GM23338 (cell line): ENCODE results near the gene AUH. TPM values are rescaled to one million over a fixed set of nuclear protein-coding genes. Genes with fewer than 3 reads are reported as not detected.
A peak's percentile ranks its signal among the peaks of the same experiment; 100 is the strongest.

Experiments used
- ATAC-seq: fragments of 200-7000 bp; cut with Tn5 transposase; 3 replicates; pipeline ENCODE4 v1.9.1; 2020
- DNase-seq: peaks from one replicate; pipeline ENCODE4 v3.0.0-alpha.2; 2015; ENCODE audit warnings: low spot score
- H2AFZ ChIP-seq: fragments of 200-600 bp; sonication (generic); 2 replicates; pipeline ENCODE4 v1.8.0; 2016; ENCODE audit warnings: antibody characterized with exemption, mild to moderate bottlenecking, moderate library complexity
- H3F3A ChIP-seq: fragments of 200-600 bp; sonication (generic); replicated peaks from 2 replicates; pipeline ENCODE4 v1.8.0; 2017; ENCODE audit warnings: antibody characterized with exemption, mixed run types, low read depth
- H3K27ac ChIP-seq: fragments of 200-600 bp; sonication (generic); 2 replicates; pipeline ENCODE4 v1.6.1; 2016; ENCODE audit warnings: low read depth
- H3K27me3 ChIP-seq: fragments of 200-600 bp; sonication (generic); 2 replicates; pipeline ENCODE4 v1.8.0; 2016; ENCODE audit warnings: mild to moderate bottlenecking, mixed run types, moderate library complexity; ENCODE audit not compliant: insufficient read depth
- H3K36me3 ChIP-seq: fragments of 200-600 bp; sonication (generic); 2 replicates; pipeline ENCODE4 v1.8.0; 2016; ENCODE audit warnings: mild to moderate bottlenecking; ENCODE audit not compliant: insufficient read depth
- H3K4me1 ChIP-seq: fragments of 200-600 bp; sonication (generic); 2 replicates; pipeline ENCODE4 v1.8.0; 2016; ENCODE audit warnings: mild to moderate bottlenecking, moderate library complexity; ENCODE audit not compliant: insufficient read depth
- H3K4me2 ChIP-seq: fragments of 200-600 bp; sonication (generic); 2 replicates; pipeline ENCODE4 v1.7.1; 2017; ENCODE audit warnings: mixed run types
- H3K4me3 ChIP-seq: fragments of 200-600 bp; sonication (generic); 2 replicates; pipeline ENCODE4 v1.6.1; 2016; ENCODE audit warnings: mixed run types
- H3K79me2 ChIP-seq: fragments of 200-600 bp; sonication (generic); replicated peaks from 2 replicates; pipeline ENCODE4 v1.8.0; 2017; ENCODE audit warnings: mild to moderate bottlenecking; ENCODE audit not compliant: insufficient read depth
- H3K9me2 ChIP-seq: fragments of 200-600 bp; sonication (generic); 2 replicates; pipeline ENCODE4 v1.8.0; 2017; ENCODE audit not compliant: insufficient read depth
- H4K20me1 ChIP-seq: fragments of 200-600 bp; sonication (generic); replicated peaks from 2 replicates; pipeline ENCODE4 v1.8.0; 2017; ENCODE audit warnings: mild to moderate bottlenecking; ENCODE audit not compliant: insufficient read depth
- H3K27ac Mint-ChIP-seq: 2 replicates; pipeline ENCODE4 v1.8.0; 2020; ENCODE audit warnings: inconsistent platforms, mild to moderate bottlenecking, moderate library complexity, mixed read lengths
- H3K27me3 Mint-ChIP-seq: 3 replicates; pipeline ENCODE4 v1.8.0; 2022; ENCODE audit warnings: low read depth, mild to moderate bottlenecking, moderate library complexity, mixed read lengths, inconsistent platforms; ENCODE audit not compliant: insufficient read depth, poor library complexity
- H3K36me3 Mint-ChIP-seq: 3 replicates; pipeline ENCODE4 v1.8.0; 2021; ENCODE audit warnings: low read depth, mild to moderate bottlenecking, inconsistent platforms, moderate library complexity, mixed read lengths
- H3K4me1 Mint-ChIP-seq: 3 replicates; pipeline ENCODE4 v1.8.0; 2020; ENCODE audit warnings: mild to moderate bottlenecking, inconsistent platforms, mixed read lengths
- H3K4me3 Mint-ChIP-seq: 3 replicates; pipeline ENCODE4 v1.8.0; 2021; ENCODE audit warnings: moderate library complexity, mild to moderate bottlenecking, inconsistent platforms, mixed read lengths
- H3K9me3 Mint-ChIP-seq: 3 replicates; pipeline ENCODE4 v1.8.0; 2020; ENCODE audit warnings: moderate library complexity, mild to moderate bottlenecking, inconsistent platforms, mixed read lengths
- CREB1 ChIP-seq: fragments of 250-450 bp; sonication (Bioruptor Pico); IDR thresholded peaks from 2 replicates; pipeline ENCODE4 v1.5.0; 2020; ENCODE audit warnings: low read depth, mild to moderate bottlenecking, moderate library complexity
- EZH2 ChIP-seq: fragments of 200-600 bp; sonication (generic); IDR thresholded peaks from one replicate; pipeline ENCODE4 v1.8.0; 2017; ENCODE audit warnings: antibody characterized with exemption, mild to moderate bottlenecking, low read depth; ENCODE audit not compliant: unreplicated experiment
- EZH2phosphoT487 ChIP-seq: fragments of 200-600 bp; sonication (generic); IDR thresholded peaks from one replicate; pipeline ENCODE4 v1.8.1; 2018; ENCODE audit warnings: antibody characterized with exemption; ENCODE audit not compliant: unreplicated experiment
- NANOG ChIP-seq: IDR thresholded peaks from 2 replicates; pipeline ENCODE4 v1.6.1; 2016; ENCODE audit warnings: antibody characterized with exemption, borderline replicate concordance
- STAT1 ChIP-seq: IDR thresholded peaks from one replicate; pipeline ENCODE4 v1.6.1; 2016; ENCODE audit warnings: antibody characterized with exemption; ENCODE audit not compliant: unreplicated experiment
- ZNF331 ChIP-seq: fragments of 250-450 bp; sonication (Bioruptor Pico); IDR thresholded peaks from 2 replicates; pipeline ENCODE4 v1.5.0; 2020; ENCODE audit warnings: low read depth, mild to moderate bottlenecking, moderate library complexity
- polyA plus RNA-seq: library from polyadenylated mRNA; unstranded; fragments of >200 nt; fragmentation: Nextera tagmentation; extraction: Ambion mirVana; gene quantifications from 2 replicates; pipeline ENCODE4 v1.2.1, GENCODE V29; 2016
- total RNA-seq: library from RNA; depleted of rRNA; stranded (reverse); fragments of >200 nt; shearing (Covaris generic); gene quantifications from 2 replicates; pipeline ENCODE4 v1.2.3, GENCODE V29; 2014
- TF ChIP-seq, protein P1 (sequence below): IDR thresholded peaks from one replicate; pipeline ENCODE4 v1.6.1; 2018; ENCODE audit warnings: antibody characterized with exemption; ENCODE audit not compliant: unreplicated experiment
- TF ChIP-seq, protein P2 (sequence below), 2 experiments: fragments of 200-600 bp in 1 of 2; sonication (generic) in 1 of 2; conservative IDR thresholded peaks; 2 replicates each; pipeline versions ENCODE4 v1.5.1 to v1.6.1; 2016 to 2017; ENCODE audit warnings: antibody characterized with exemption in 2 of 2, low read depth in 2 of 2, mild to moderate bottlenecking in 2 of 2, moderate library complexity in 1 of 2
- TF ChIP-seq, protein P3 (sequence below): fragments of 250-450 bp; sonication (Bioruptor Pico); IDR thresholded peaks from 2 replicates; pipeline ENCODE4 v1.5.0; 2020; ENCODE audit warnings: mild to moderate bottlenecking, moderate library complexity
- TF ChIP-seq, protein P4 (sequence below): IDR thresholded peaks from 2 replicates; pipeline ENCODE4 v1.6.1; 2016; ENCODE audit warnings: antibody characterized with exemption

The AUH gene
- total and polyA plus RNA-seq, 2 experiments from 2014 or later: 28.8 to 34.2 TPM

DNA sequence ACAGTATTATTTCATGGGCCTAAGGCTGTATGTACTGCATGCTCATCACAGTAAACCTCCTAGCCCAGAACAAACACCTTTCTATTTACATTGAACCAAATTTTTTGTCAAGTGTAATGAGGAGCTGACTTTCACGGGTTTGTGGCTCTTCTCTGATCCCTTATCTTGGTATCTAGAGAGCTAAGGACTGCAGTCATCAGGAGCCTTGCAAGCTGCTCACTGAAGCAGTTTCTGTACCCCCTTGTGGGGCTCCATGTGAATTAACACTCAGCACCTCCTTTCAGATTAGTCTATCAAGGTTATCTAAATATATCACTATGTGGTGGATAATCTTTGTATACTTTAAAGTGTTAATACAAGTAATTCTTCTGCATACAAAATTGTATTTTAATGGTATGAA lies 108.2 kb downstream of the AUH start:
- H3K4me3 Mint-ChIP-seq: no peak overlapping the region
- Histone ChIP-seq H2AFZ (no peak overlapping the region), H3K4me2 (no peak overlapping the region), H3K79me2 (no peaks in the 10 kb centered on the region), H4K20me1 (no peaks in the 10 kb centered on the region), H3K27ac (no peak overlapping the region), H3K9me2 (no peaks in the 10 kb centered on the region), H3K36me3 (no peaks in the 10 kb centered on the region), H3K27me3 (no peaks in the 10 kb centered on the region), H3F3A (no peaks in the 10 kb centered on the region), H3K4me3 (no peak overlapping the region), H3K4me1 (no peaks in the 10 kb centered on the region)
- H3K36me3 Mint-ChIP-seq: no peaks in the 10 kb centered on the region
- H3K9me3 Mint-ChIP-seq: no peaks in the 10 kb centered on the region
- H3K27ac Mint-ChIP-seq: no peak overlapping the region
- H3K27me3 Mint-ChIP-seq: no peaks in the 10 kb centered on the region
- TF ChIP-seq, protein P1, sequence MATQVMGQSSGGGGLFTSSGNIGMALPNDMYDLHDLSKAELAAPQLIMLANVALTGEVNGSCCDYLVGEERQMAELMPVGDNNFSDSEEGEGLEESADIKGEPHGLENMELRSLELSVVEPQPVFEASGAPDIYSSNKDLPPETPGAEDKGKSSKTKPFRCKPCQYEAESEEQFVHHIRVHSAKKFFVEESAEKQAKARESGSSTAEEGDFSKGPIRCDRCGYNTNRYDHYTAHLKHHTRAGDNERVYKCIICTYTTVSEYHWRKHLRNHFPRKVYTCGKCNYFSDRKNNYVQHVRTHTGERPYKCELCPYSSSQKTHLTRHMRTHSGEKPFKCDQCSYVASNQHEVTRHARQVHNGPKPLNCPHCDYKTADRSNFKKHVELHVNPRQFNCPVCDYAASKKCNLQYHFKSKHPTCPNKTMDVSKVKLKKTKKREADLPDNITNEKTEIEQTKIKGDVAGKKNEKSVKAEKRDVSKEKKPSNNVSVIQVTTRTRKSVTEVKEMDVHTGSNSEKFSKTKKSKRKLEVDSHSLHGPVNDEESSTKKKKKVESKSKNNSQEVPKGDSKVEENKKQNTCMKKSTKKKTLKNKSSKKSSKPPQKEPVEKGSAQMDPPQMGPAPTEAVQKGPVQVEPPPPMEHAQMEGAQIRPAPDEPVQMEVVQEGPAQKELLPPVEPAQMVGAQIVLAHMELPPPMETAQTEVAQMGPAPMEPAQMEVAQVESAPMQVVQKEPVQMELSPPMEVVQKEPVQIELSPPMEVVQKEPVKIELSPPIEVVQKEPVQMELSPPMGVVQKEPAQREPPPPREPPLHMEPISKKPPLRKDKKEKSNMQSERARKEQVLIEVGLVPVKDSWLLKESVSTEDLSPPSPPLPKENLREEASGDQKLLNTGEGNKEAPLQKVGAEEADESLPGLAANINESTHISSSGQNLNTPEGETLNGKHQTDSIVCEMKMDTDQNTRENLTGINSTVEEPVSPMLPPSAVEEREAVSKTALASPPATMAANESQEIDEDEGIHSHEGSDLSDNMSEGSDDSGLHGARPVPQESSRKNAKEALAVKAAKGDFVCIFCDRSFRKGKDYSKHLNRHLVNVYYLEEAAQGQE: no peak
- TF ChIP-seq, protein P2, sequence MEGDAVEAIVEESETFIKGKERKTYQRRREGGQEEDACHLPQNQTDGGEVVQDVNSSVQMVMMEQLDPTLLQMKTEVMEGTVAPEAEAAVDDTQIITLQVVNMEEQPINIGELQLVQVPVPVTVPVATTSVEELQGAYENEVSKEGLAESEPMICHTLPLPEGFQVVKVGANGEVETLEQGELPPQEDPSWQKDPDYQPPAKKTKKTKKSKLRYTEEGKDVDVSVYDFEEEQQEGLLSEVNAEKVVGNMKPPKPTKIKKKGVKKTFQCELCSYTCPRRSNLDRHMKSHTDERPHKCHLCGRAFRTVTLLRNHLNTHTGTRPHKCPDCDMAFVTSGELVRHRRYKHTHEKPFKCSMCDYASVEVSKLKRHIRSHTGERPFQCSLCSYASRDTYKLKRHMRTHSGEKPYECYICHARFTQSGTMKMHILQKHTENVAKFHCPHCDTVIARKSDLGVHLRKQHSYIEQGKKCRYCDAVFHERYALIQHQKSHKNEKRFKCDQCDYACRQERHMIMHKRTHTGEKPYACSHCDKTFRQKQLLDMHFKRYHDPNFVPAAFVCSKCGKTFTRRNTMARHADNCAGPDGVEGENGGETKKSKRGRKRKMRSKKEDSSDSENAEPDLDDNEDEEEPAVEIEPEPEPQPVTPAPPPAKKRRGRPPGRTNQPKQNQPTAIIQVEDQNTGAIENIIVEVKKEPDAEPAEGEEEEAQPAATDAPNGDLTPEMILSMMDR (conservative IDR thresholded peaks at IDR 0.05; ENCODE audit: low read depth in 2 of 2): peak; percentile 7 to 23; a peak in 1 of 4 replicates
- ATAC-seq: peak; percentile 71
- H3K4me1 Mint-ChIP-seq: no peaks in the 10 kb centered on the region
- peak; percentile 41 for DNase-seq

DNA sequence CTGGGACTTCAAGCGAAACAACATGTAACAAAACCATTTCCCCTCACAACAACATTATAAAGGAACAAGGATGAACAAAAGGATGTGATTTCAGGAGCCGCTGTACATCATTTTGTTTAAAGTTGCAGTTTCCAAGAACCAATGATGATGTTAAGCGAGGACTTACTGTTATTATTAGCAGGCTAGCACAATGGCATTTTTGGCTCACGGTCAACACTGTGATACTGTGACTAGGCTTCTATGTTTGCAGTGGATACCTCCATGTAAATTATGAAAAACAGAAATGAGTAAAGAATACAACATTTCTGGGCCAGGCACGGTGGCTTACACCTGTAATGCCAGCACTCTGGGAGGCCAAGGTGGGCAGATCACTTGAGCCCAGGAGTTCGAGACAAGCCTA lies 113.0 kb downstream of the AUH start:
- Histone ChIP-seq H3K4me1 (peaks cover 4% of the 10 kb centered on the region; the same call in 1 of the 2 replicates), H3K36me3 (no peaks in the 10 kb centered on the region), H3K9me2 (no peaks in the 10 kb centered on the region), H3K4me2 (no peak overlapping the region), H3K27me3 (no peaks in the 10 kb centered on the region), H2AFZ (no peak overlapping the region), H3F3A (no peaks in the 10 kb centered on the region), H3K79me2 (no peaks in the 10 kb centered on the region), H4K20me1 (no peaks in the 10 kb centered on the region), H3K4me3 (no peak overlapping the region), H3K27ac (no peak overlapping the region)
- H3K27me3 Mint-ChIP-seq: no peaks in the 10 kb centered on the region
- no peak overlapping the region for H3K4me3 Mint-ChIP-seq
- H3K9me3 Mint-ChIP-seq: no peaks in the 10 kb centered on the region
- peaks cover 26% of the 10 kb centered on the region for H3K4me1 Mint-ChIP-seq
- no peak for DNase-seq
- no peaks in the 10 kb centered on the region for H3K36me3 Mint-ChIP-seq
- no peak for ATAC-seq
- H3K27ac Mint-ChIP-seq: no peak overlapping the region
- TF ChIP-seq, protein P3, sequence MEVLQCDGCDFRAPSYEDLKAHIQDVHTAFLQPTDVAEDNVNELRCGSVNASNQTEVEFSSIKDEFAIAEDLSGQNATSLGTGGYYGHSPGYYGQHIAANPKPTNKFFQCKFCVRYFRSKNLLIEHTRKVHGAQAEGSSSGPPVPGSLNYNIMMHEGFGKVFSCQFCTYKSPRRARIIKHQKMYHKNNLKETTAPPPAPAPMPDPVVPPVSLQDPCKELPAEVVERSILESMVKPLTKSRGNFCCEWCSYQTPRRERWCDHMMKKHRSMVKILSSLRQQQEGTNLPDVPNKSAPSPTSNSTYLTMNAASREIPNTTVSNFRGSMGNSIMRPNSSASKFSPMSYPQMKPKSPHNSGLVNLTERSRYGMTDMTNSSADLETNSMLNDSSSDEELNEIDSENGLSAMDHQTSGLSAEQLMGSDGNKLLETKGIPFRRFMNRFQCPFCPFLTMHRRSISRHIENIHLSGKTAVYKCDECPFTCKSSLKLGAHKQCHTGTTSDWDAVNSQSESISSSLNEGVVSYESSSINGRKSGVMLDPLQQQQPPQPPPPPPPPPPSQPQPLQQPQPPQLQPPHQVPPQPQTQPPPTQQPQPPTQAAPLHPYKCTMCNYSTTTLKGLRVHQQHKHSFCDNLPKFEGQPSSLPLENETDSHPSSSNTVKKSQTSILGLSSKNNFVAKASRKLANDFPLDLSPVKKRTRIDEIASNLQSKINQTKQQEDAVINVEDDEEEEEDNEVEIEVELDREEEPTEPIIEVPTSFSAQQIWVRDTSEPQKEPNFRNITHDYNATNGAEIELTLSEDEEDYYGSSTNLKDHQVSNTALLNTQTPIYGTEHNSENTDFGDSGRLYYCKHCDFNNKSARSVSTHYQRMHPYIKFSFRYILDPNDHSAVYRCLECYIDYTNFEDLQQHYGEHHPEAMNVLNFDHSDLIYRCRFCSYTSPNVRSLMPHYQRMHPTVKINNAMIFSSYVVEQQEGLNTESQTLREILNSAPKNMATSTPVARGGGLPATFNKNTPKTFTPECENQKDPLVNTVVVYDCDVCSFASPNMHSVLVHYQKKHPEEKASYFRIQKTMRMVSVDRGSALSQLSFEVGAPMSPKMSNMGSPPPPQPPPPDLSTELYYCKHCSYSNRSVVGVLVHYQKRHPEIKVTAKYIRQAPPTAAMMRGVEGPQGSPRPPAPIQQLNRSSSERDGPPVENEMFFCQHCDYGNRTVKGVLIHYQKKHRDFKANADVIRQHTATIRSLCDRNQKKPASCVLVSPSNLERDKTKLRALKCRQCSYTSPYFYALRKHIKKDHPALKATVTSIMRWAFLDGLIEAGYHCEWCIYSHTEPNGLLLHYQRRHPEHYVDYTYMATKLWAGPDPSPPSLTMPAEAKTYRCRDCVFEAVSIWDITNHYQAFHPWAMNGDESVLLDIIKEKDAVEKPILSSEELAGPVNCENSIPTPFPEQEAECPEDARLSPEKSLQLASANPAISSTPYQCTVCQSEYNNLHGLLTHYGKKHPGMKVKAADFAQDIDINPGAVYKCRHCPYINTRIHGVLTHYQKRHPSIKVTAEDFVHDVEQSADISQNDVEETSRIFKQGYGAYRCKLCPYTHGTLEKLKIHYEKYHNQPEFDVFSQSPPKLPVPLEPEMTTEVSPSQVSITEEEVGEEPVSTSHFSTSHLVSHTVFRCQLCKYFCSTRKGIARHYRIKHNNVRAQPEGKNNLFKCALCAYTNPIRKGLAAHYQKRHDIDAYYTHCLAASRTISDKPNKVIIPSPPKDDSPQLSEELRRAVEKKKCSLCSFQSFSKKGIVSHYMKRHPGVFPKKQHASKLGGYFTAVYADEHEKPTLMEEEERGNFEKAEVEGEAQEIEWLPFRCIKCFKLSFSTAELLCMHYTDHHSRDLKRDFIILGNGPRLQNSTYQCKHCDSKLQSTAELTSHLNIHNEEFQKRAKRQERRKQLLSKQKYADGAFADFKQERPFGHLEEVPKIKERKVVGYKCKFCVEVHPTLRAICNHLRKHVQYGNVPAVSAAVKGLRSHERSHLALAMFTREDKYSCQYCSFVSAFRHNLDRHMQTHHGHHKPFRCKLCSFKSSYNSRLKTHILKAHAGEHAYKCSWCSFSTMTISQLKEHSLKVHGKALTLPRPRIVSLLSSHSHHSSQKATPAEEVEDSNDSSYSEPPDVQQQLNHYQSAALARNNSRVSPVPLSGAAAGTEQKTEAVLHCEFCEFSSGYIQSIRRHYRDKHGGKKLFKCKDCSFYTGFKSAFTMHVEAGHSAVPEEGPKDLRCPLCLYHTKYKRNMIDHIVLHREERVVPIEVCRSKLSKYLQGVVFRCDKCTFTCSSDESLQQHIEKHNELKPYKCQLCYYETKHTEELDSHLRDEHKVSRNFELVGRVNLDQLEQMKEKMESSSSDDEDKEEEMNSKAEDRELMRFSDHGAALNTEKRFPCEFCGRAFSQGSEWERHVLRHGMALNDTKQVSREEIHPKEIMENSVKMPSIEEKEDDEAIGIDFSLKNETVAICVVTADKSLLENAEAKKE: no peak
- no peak for TF ChIP-seq STAT1
- TF ChIP-seq ZNF331: no peak
- TF ChIP-seq, protein P4, sequence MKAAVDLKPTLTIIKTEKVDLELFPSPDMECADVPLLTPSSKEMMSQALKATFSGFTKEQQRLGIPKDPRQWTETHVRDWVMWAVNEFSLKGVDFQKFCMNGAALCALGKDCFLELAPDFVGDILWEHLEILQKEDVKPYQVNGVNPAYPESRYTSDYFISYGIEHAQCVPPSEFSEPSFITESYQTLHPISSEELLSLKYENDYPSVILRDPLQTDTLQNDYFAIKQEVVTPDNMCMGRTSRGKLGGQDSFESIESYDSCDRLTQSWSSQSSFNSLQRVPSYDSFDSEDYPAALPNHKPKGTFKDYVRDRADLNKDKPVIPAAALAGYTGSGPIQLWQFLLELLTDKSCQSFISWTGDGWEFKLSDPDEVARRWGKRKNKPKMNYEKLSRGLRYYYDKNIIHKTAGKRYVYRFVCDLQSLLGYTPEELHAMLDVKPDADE: no peak
- TF ChIP-seq EZH2: no peak
- no peak for TF ChIP-seq CREB1 (CRISPR knock-in tag)
- TF ChIP-seq EZH2phosphoT487: no peak
- no peak for TF ChIP-seq NANOG
